Dermis microvascular lymphatic vessel endothelial cell (primary cell): ENCODE results near the gene ARPC2. TPM values are rescaled to one million over a fixed set of nuclear protein-coding genes. Genes with fewer than 3 reads are reported as not detected.

Experiments used
- DNase-seq, 2 donors: peaks; one replicate each; pipeline versions ENCODE4 v3.0.0 to v3.0.0-alpha.2; 2010; ENCODE audit warnings: low read depth in 2 of 2
- total RNA-seq: library from RNA; depleted of rRNA; stranded (reverse); fragments of >200 nt; gene quantifications from 2 replicates; pipeline ENCODE4 v1.2.1, GENCODE V29; 2014

Gene ARPC2
- total RNA-seq, 1 donor from 2014 or later = 269 TPM

DNA sequence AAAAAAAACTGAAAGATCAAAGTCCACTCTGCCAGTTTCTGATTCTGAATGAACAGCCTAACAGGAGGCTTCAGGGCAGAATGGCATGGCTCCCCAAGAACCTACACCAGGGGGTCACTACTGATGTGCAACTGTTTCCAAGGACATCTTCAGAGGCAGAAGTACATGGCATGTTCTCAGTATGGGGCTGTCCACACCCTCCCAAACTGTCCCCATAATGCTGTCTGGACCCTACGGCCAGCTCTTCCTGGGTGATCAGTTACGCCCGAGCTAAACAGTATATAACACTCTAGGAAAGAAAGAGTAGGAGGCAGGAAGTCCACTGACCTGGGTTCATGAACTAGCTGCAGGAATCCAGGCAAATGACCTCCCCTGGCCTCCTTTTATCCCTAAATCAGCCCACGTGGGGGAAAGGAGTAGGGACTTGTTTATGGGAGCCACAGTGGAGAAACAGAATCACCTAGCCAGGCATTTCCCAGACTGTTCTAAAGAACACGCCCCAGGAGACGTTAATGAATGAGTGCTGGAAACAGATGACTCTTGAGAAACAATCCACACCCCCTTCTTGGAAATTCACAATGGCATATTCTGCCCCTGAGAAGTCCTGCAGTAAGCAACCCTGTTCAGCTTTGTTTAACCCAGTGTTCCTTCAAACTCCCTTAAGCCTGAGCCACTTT lies 72.8 kb downstream of the ARPC2 start:
- peak in 1 of 2 donors; percentile 58 for DNase-seq

DNA sequence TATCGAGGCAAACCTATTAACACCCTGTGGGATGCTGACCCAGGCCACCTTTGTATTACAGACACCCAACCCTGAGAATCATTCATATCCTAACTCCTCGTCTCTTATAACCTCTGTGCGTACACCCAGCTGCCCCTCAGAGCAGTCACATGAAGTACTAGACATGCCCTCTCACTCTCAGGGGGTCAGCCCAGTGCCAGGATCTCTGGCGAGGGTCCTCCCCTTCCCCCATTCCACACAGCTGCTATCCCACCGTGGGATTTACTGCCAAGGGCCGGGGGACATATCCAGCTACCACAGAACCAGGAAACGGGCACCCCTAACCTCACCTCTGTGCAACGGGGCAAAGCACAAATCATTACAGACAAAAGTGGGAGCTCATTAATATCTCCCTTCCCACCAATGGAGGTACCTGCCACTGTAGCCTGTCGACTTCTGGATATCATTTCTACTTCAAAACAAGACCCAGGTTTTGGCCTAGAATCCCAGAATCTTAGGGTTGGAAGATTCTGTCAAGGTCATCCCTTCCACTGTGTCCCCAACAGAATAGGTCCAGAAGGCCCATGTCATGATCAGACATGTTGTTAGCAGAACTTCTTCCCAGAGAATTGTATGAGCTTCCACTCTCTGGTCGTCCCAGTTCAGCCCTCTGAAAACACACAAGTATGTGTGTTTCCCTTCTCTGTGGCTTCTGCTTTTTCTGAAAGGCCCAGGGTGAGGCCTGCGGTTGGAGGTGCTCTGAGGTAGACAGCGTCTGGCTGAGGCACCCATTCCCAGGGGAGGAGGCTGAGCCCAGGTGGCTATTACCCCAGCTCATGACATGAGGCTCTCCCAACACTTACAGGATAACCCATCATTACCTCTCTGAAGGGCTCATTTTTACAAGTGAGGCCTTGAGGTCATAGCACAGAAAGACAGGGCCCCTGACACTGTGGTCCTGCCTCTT lies 73.6 kb downstream of the ARPC2 start:
- no peak for DNase-seq

DNA sequence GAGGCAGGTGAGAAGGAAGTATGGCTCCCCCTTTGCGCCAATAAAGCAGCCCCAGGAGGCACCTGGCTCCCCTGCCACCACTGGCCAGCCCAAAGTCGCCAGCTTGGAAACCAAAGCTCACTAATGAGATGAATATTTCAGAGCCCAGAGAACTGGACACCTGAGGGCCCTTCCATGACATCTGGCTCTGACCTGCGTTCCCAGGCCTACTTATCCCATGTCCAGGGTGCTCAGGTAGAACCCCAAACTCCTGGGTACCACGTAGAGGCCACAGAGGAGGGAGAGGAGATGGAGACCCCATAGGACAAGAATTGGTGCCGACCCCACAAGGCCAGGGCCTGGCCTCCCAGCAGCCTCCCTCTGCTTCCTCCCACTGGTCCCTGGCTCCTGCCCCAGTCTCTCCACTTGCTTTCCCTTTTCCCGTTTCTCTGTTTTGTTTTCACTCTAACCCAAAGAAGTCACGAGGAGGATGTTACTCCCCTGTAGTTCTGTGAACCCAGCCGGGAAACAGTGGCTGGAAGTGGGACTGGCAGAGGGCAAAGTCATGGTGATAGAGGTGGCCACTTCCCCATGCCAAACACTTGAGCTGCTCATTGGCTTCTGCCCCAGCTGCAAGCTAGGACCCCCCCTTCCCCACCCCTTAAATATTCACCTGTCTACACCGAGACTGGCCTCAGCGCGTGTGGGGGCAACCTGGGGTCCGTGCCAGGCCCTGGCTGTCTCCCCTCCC lies 74.5 kb downstream of the ARPC2 start:
- peak; percentile 33 to 54 for DNase-seq

DNA sequence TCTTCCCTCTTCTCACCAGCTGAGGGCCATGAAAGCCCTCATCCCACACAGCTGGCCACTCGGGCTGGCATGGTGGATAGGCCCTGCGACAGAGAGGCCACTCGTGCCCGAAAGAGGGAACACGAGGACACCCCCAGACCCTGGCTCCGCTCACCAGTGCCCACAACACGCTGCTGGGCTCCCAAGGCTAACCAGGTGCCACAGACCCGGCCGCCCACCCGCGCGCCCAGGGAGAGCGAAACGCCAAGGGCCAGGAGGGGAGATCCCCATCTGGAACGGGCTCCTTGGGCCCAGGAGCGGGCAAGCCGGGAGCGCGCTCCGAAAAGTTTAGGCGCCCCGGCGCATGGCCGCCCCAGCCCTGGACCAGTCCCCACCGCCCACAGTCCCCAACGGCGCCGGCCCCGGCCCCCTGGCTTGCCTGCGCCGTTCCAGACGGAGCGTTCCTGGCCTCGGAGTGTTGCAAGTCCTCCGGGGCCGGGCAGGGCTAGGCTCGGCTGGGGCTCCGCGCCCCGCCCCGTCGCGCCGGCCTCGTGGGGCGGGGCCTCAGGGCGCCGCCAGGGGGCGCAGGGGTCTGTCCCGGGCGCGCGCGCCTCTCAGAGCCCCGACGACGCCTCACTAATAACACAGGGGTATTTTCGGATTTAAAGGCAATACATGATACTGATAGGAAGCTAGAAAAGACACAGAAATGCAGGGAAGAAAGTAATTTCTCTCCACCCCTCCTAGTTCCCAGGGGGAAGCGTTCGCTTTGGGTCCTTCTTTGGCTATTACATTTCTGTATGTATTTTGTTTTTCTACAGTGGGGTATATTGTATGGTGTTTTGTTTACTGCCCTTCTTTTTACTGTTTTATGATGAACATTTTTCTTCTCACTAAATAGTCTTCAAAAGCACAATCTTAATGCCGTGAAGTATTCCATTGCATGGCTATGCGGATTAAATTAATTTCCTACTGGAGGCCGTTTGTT lies 75.3 kb downstream of the ARPC2 start, which contains the start of gene TMBIM1:
TSS of gene TMBIM1 (minus strand) at position 456 of the 967 bp plus-strand sequence. CDS start 10,362 bp downstream, outside the sequence.
- DNase-seq = peak in 1 of 2 donors; percentile 71

DNA sequence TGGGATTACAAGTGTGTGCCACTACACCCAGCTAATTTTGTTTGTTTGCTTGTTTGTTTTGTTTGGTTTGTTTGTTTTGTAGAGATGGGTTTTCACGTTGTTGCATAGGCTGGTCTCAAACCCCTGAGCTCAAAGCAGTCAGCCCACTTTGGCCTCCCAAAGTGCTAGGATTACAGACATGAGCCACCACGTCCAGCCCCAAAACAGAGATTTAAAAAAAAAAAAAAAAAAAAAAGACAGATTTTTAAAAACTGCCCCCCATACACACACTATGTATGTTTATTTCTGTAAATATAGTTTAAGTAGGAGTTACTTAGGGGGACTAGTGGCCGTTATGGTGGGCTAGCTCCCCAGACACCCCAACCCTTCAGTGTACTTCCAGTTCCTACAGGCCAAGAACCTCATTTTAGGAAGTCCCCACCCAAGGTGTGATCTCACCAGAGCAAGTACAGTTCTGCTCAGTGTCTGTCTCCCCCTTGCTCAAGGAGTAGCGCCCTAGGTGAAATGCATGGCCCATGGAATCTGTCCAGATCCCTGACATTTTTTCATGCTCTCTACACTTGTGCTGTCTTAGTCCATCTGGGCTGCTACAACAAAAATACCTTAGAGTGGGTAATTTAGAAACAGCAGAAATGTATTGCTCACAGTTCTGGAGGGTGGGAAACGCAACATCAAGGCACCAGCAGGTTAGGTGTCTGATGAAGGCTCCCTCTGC lies 76.9 kb downstream of the ARPC2 start:
- no peak for DNase-seq

DNA sequence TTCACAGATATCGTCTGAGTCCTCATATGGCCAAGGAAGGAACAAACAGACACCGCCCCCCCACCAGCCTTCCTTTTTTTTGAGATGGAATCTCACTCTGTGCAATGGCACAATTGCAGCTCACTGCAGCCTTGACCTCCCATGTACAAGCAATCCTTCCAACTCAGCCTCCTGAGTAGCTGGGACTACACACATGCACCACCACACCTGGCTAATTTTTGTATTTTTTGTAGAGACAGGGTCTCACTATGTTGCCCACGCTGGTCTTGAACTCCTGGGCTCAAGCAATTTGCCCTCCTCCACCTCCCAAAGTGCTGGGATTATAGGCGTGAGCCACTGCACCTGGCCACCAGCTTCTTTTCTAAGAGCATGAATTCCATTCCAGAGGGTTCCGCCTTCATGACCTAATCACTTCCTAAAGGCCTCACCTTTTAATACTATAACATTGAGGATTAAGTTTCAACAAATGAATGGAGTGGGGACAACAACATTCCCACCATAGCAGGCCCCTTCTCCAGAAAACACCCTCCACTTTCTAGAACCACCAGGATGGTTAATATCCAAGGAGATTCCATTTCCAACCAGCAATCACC lies 77.5 kb downstream of the ARPC2 start:
- DNase-seq = no peak

DNA sequence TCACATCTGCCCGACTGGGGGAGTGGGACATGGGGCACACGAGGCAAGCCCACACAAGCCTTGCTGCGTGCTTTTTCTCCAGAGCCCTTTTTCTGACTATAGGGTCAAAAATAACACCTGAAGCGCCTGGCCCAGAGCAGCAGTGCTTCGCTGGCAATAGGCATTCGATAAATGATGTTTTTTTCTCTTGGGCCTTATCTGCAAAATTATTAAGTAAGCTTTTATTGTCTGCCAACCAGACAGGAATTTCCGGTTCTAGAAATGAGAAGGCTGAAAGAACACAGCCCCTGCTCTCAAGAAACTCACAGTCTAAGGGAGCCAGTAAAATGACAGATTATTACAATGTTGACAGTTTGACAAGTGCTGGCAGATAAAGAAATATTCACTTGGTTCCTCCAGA lies 78.0 kb downstream of the ARPC2 start:
- peak in 1 of 2 donors; percentile 73 for DNase-seq

DNA sequence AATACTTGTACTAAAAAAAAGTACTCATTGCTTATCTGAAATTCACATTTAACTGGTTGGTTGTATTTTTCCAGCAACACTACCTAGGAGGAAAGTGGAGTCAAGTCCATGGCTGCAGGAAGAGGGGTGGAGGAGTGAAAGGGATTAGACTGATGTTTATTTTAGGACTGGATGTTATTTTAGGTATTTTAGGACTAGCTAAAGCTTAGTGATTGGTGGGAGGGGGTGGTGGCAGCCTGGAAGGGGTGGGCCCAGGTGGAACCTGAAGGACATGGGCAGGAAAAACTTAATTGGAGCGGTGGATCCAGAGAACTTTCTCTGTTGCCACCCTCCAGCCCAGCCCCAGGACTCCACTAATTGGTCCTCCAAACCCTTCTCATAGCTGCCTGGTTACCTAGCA lies 79.2 kb downstream of the ARPC2 start:
- no peak for DNase-seq

DNA sequence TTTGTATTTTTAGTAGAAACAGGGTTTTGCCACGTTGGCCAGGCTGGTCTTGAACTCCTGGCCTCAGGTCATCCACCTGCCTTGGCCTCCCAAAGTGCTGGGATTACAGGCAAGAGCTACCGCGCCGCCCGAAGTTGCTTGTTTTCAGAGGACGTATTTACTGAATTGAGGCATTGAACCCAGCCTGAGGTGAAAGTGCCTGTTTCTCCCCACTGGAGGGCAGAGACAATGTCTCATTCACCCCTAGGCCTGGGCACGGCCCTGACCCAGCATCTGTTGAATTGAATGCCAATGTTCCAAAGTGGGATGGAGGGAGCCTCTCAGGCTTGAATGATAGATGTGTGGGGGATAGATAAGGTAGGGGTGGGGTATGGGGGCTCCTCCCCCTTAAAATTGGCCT lies 79.9 kb downstream of the ARPC2 start:
- DNase-seq = no peak

DNA sequence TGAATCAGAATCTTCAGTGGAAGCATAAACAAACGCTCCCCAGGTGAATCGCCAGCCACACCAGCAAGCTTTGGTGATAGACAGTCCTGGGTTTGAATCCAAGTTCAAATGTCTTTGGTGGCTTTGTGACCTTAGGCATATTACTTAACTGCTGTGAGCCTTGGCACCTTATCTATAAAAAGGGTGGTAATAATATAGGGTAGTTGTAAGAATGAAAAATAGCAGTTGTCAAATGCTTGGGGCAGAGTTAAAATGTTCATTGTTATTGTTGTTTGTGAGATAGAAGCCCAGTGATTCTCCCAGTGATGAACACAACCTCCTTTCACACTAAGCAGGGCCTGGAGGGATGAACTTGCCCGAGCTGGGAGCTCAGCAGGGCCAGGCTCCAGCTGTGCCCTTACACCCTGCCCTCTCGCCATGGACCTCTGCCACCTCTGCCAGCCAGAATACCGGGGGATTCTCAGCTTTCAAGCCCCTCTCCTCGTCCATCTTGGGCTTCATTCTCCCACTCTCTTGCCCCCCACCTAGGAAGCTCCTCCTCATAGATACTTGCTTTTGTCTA lies 81.4 kb downstream of the ARPC2 start:
- no peak for DNase-seq

DNA sequence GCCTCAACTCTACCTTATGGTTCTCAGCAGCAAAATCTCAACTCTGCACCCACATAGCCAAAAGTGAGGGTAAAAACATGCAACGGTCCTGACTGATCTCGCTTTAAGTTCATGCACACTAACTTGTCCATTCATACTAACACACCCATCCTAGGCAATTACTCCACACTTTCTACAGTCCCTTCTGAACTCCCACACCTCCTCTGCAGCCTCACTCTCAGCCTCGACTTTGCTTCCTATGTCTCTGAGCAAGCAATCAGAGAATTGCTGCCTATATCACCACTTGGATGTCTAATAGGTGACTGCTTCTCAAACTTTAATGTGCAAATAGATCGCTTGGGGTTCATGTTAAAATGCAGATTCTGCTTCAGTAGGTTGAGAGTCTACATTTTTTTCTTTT lies 83.2 kb downstream of the ARPC2 start:
- DNase-seq = no peak

DNA sequence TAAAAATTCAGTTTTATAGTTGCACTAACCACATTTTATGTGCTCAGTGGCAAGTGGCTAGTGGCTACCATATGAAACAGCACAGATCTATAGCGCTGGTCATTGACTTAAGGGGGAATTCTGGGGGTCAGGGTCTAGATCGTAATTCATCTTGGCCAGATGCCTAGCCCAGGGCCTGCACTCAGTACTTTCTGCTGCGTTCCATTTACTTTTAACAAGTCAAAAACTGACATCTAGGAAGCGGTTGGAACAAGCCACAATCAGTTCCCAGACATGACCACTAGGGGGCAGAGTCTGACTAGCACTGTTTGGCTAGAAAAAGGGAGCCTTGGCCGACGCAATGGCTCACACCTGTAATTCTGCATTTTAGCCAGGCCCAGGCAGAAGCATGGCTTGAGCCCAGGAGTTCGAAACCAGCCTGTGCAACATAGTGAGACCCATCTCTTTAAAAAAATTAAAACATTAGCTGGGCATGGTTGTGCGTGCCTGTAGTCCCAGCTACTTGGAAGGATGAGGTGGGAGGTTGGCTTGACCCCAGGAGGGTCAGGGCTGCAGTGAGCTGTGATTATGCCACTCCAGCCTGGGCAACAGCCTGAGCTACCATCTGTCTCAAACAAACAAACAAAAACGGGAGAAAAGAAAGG lies 84.3 kb downstream of the ARPC2 start:
- DNase-seq = peak; percentile 82 to 87

Other genes with a start within 250 kb of the ARPC2 start
- gene TNS1, start 214.2 kb upstream of the ARPC2 start, total RNA-seq = 21.1 and 50.6 TPM in 2 replicates
- not detected in 2 replicates for gene RUFY4, start 147.9 kb upstream of the ARPC2 start, total RNA-seq
- gene CXCR2, start 91.2 kb upstream of the ARPC2 start, total RNA-seq = not detected in 2 replicates
- not detected in 2 replicates for gene CXCR1, start 50.2 kb upstream of the ARPC2 start, total RNA-seq
- gene GPBAR1, start 43.8 kb downstream of the ARPC2 start, total RNA-seq = 0.13 TPM in 1 of 2 replicates, not detected in the other
- 126 and 132 TPM in 2 replicates for gene AAMP, start 52.9 kb downstream of the ARPC2 start, total RNA-seq
- 19.8 and 26.9 TPM in 2 replicates for gene PNKD, start 53.3 kb downstream of the ARPC2 start, total RNA-seq
- 121 and 191 TPM in 2 replicates for gene TMBIM1, start 75.3 kb downstream of the ARPC2 start, total RNA-seq
- gene CATIP, start 139.7 kb downstream of the ARPC2 start, total RNA-seq = not detected in 2 replicates
- gene SLC11A1, start 165.1 kb downstream of the ARPC2 start, total RNA-seq = under 0.01 and 0.13 TPM in 2 replicates
- 48.9 and 91.0 TPM in 2 replicates for gene CTDSP1, start 182.7 kb downstream of the ARPC2 start, total RNA-seq
- not detected in 2 replicates for gene VIL1, start 201.9 kb downstream of the ARPC2 start, total RNA-seq